ENCODE measurements around the gene CCDC88C. TPM values are rescaled to one million over a fixed set of nuclear protein-coding genes. Genes with fewer than 3 reads are reported as not detected.

The CCDC88C gene
- total and polyA plus RNA-seq, 2 donors (not counting 3 experiments of a cell fraction or from before 2014, with no cell fraction given), result 11.4 to 52.1 TPM

DNA sequence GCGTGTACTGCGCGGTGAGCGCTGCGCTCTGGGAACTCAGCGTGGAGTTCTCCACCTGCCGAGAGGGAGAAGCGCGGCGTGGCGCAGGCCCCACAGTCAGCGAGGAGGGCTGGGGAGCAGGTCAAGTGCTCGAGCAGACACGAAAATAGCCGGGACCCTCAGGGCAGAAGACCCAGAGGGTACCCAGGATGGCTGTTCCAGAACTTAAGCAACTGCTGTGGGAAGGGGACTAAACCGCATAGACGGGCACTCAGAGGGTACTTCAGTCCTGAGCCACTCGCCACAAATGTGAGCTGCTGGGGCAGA, 113.7 kb downstream of the CCDC88C start:
- Histone ChIP-seq H3K27ac (ENCODE audit: insufficient read depth, low read depth, low read length) (no peak overlapping the region), H4K20me1 (replicated peaks; ENCODE audit: control insufficient read depth, extremely low read depth, insufficient read depth, low read length) (no peaks in the 10 kb centered on the region), H3K4me1 (ENCODE audit: control insufficient read depth, extremely low read depth, insufficient read depth, low read length) (peaks cover 9% of the 10 kb centered on the region), H3K36me3 (ENCODE audit: control insufficient read depth in 2 of 2, extremely low read depth in 1 of 2, insufficient read depth in 2 of 2, low read length in 2 of 2) (peaks cover 0 to 24% of the 10 kb centered on the region in 2 experiments), H2AFZ (ENCODE audit: low read depth, low read length) (no peak overlapping the region), H3K9me1 (replicated peaks; ENCODE audit: control insufficient read depth, extremely low read depth, insufficient read depth, low read length) (no peaks in the 10 kb centered on the region), H3K27me3 (ENCODE audit: control insufficient read depth in 2 of 2, insufficient read depth in 2 of 2, low read length in 2 of 2) (no peaks in the 10 kb centered on the region), H3K9me3 (replicated peaks; ENCODE audit: control insufficient read depth, insufficient read depth, low read length) (no peaks in the 10 kb centered on the region), H3K9ac (replicated peaks; ENCODE audit: extremely low read depth, insufficient read depth, low read length) (no peak overlapping the region), H3K4me2 (ENCODE audit: insufficient read depth, low read length) (no peak overlapping the region), H3K79me2 (ENCODE audit: control insufficient read depth, insufficient read depth, low read length) (no peaks in the 10 kb centered on the region), H3K4me3 (replicated peaks in 1 of 3; ENCODE audit: insufficient read depth in 1 of 3, low read depth in 1 of 3, low read length in 3 of 3) (no peak overlapping the region)
- CTCF ChIA-PET, result no interaction called here
- no peak for TF ChIP-seq JUN (IDR thresholded peaks at IDR 0.05; ENCODE audit: borderline replicate concordance, insufficient read depth, insufficient read length, low read depth)
- TF ChIP-seq POLR2A (IDR thresholded peaks at IDR 0.05; ENCODE audit: low read depth, low read length), result no peak
- TF ChIP-seq POLR2AphosphoS5 (IDR thresholded peaks at IDR 0.05; ENCODE audit: insufficient read depth, low read depth, low read length), result no peak
- TF ChIP-seq EZH2 (IDR thresholded peaks at IDR 0.05; ENCODE audit: borderline replicate concordance, low read depth, low read length, severe bottlenecking), result no peak
- TF ChIP-seq MAX (IDR thresholded peaks at IDR 0.05; ENCODE audit: insufficient read depth, insufficient read length), result no peak
- TF ChIP-seq GATA2 (IDR thresholded peaks at IDR 0.05; ENCODE audit: insufficient read depth, insufficient read length, low read depth, low read length), result no peak
- no peak for TF ChIP-seq FOS (IDR thresholded peaks at IDR 0.05; ENCODE audit: borderline replicate concordance, insufficient read depth, low read length)
- TF ChIP-seq MYC (IDR thresholded peaks at IDR 0.05; ENCODE audit: low read depth, low read length), result no peak
- no peak for TF ChIP-seq CTCF (IDR thresholded peaks at IDR 0.05; ENCODE audit: extremely low read depth in 1 of 2, insufficient read depth in 1 of 2, low read depth in 1 of 2, low read length in 2 of 2)
- no TSS peak for BruUV-seq (replicated peaks)
- intact Hi-C loops (cut with micrococcal nuclease) (no loop called here), dilution Hi-C loops (cut with MboI; ENCODE audit: extremely low pct_ligation_motif_present, low sequenced_read_pairs) (no loop called here)
- POLR2A ChIA-PET, result no interaction called here
- FAIRE-seq, result no peak
- no peak for DNase-seq (ENCODE audit: low read depth, low spot score)

All from endothelial cell of umbilical vein (primary cell).